ENCODE results near the gene ADCY9. TPM values are rescaled to one million over a fixed set of nuclear protein-coding genes. Genes with fewer than 3 reads are reported as not detected.

The ADCY9 gene
- total RNA-seq, 2 donors from 2014 or later, result 18.6 to 18.7 TPM

DNA sequence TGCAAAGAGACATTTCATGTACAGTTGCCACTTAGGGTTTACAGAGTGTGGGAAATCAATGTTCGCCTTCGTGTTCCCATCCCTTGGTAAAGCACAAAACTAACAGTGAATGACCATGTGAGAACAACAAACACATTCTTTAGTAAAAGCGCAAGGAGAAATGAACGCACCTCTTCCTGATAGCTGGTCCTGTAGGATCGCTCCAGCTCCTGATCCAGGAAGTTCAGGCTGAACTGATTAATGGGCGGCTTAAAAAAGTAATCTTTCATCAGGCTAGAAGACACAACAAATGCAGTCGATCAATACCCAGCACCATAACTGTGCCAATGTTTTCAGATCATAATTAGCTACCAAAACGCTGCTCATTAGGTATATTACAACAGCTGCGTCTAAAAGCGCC, 127.4 kb downstream of the ADCY9 start:
- no peaks in the 10 kb centered on the region for H3K27me3 Mint-ChIP-seq (ENCODE audit: low read depth)
- no peaks in the 10 kb centered on the region for H3K36me3 Mint-ChIP-seq (ENCODE audit: insufficient read depth in 2 of 2)
- H3K4me1 Mint-ChIP-seq (ENCODE audit: low read depth), result no peaks in the 10 kb centered on the region
- H3K4me3 Mint-ChIP-seq, result no peak overlapping the region
- no peak overlapping the region for H3K27ac Mint-ChIP-seq
- DNase-seq, result no peak
- ATAC-seq (replicated peaks in 1 of 2), result no peak
- H3K9me3 Mint-ChIP-seq, result no peaks in the 10 kb centered on the region

DNA sequence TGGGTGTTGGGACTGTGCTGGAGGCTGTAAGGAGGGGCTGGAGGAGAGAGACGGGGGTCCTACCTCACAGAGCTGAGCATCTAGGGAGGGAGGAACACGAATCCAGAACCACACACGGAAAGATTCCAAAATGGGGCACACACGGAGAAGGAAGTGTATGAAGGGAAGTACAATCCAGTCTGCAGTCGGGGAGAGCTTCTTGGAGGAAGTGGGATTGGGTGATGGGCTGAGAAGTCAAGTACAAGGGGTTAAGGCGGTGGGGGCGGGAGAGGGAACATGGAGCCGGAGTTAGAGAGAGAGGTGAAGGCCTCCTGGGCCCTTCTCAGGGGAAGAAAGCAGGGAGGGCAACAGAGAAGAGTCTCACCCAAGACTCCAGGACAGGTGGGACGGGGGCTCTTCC, 128.2 kb downstream of the ADCY9 start:
- H3K27me3 Mint-ChIP-seq (ENCODE audit: low read depth), result no peaks in the 10 kb centered on the region

DNA sequence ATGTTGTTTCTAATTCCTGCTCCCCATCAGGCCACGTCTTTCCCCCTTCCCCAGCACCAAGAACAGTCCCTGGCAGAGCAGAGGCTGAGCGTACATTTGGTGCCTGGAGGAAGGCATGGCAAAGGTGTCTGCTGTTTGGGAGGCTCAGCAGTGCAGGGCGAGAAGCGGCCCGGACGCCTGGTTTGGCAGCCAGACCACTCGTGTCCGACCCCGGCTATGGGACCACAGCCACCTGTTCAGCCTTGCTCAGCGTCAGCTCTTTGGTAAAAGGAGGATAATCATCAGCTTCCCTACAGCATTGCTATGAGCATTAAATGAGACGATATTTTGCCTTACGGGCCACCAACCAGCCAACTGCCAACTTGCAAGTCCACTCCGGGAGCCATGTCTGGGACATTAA, 129.0 kb downstream of the ADCY9 start:
- H3K27ac Mint-ChIP-seq, result no peak overlapping the region
- ATAC-seq (replicated peaks in 1 of 2), result no peak
- no peaks in the 10 kb centered on the region for H3K27me3 Mint-ChIP-seq (ENCODE audit: low read depth)
- no peak overlapping the region for H3K4me3 Mint-ChIP-seq
- peaks cover 11% of the 10 kb centered on the region for H3K4me1 Mint-ChIP-seq (ENCODE audit: low read depth)
- no peaks in the 10 kb centered on the region for H3K9me3 Mint-ChIP-seq
- DNase-seq, result no peak
- no peaks in the 10 kb centered on the region for H3K36me3 Mint-ChIP-seq (ENCODE audit: insufficient read depth in 2 of 2)

More for the DNA sequence above, 128.2 kb downstream of the ADCY9 start:
- DNase-seq (no peak), ATAC-seq (replicated peaks in 1 of 2) (no peak)
- H3K4me1 Mint-ChIP-seq (ENCODE audit: low read depth), result peaks cover 6% of the 10 kb centered on the region
- no peak overlapping the region for H3K4me3 Mint-ChIP-seq
- H3K27ac Mint-ChIP-seq, result peak overlapping the region; percentile 1
- H3K36me3 Mint-ChIP-seq (ENCODE audit: insufficient read depth in 2 of 2), result no peaks in the 10 kb centered on the region
- no peaks in the 10 kb centered on the region for H3K9me3 Mint-ChIP-seq

DNA sequence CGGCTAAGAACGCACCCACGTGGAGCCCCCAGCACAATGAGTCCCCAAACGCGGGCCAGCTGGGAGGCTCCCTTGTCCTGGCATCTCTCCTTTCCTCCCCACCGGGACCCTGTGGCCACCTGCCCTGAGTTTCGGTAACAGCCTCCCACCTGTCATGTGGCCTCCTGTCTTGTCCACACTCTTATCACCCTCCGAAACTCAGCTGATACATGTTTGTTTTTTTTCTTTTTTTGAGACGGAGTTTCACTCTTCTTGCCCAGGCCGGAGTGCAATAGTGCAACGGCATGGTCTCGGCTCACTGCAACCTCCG, 130.1 kb downstream of the ADCY9 start:
- DNase-seq, result no peak
- Mint-ChIP-seq H3K27me3 (ENCODE audit: low read depth) (no peaks in the 10 kb centered on the region), H3K4me1 (ENCODE audit: low read depth) (peaks cover 11% of the 10 kb centered on the region), H3K36me3 (ENCODE audit: insufficient read depth in 2 of 2) (no peaks in the 10 kb centered on the region), H3K4me3 (no peak overlapping the region), H3K9me3 (no peaks in the 10 kb centered on the region), H3K27ac (no peak overlapping the region)
- no peak for ATAC-seq (replicated peaks in 1 of 2)

DNA sequence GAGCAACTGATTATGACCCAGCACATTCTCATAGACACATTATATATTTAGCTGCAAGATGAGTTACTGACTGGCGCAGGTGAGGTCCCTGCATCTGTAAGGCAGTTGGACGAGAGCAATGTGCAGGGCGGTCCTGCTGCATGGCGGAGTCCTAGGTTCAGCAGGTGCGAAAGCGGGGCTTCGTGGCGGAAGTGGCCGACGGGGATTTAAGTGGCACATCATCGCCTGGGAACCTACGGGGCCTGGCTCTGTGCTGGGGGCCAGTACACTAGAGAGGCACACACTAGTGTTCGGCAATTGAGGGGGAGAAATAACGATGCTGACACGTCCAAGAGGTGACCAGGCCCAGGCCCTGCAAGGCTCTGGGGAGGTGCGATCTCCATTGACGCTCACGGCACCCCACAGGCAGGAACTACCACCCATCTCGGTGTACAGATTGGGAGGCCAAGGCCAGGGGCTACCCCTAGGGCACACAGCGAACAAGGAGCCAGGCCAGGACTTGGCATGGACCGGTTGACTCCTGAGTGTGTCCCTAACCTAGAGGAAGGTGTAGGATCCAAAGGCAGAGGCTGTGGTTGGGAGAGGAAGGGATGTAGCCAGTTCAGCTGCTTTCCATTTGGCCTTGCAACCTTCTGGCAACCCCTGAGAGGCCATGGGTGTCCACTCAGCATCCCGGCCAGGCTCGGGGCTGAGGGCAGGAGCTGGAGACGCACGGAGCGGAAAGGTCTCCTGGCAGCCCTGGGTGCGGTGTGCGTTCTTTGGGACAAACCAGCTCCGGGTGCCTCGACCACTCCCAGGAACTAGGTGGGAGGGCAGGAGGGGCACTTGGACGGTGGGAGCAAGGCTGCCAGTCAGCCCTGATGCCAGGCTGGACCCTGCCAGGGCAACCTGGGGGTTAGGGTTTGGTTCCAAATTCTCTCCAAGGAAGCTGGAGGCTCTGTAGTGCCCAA, 131.9 kb downstream of the ADCY9 start:
- no peaks in the 10 kb centered on the region for H3K27me3 Mint-ChIP-seq (ENCODE audit: low read depth)
- H3K36me3 Mint-ChIP-seq (ENCODE audit: insufficient read depth in 2 of 2), result no peaks in the 10 kb centered on the region
- ATAC-seq (replicated peaks in 1 of 2), result no peak

DNA sequence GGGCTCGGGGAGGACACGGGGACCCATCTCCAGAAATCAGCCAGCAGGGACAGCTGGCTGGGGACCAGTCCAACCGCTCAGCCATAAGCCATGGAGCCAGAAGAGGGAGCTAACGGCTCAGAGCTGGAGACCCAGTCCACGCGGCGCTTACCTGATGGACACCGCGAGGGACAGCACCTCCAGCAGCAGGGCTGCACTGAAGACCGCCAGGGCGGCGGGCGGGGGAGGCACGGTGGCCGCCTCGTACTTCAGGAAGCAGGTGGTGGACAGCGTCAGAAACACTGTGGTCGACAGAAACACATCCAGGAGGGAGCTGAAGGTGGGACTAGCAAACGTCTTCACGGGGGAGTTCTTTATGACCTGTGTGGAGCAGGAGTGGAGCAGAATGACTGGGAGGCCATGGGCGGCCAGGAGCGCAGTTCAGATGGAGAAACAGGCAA, 133.1 kb downstream of the ADCY9 start:
- Mint-ChIP-seq H3K4me1 (ENCODE audit: low read depth) (peaks cover 11% of the 10 kb centered on the region), H3K27ac (no peak overlapping the region)

More for the DNA sequence above, 131.9 kb downstream of the ADCY9 start:
- no peak for DNase-seq
- H3K4me3 Mint-ChIP-seq, result no peak overlapping the region
- no peak overlapping the region for H3K27ac Mint-ChIP-seq
- H3K4me1 Mint-ChIP-seq (ENCODE audit: low read depth), result peaks cover 11% of the 10 kb centered on the region
- no peaks in the 10 kb centered on the region for H3K9me3 Mint-ChIP-seq

DNA sequence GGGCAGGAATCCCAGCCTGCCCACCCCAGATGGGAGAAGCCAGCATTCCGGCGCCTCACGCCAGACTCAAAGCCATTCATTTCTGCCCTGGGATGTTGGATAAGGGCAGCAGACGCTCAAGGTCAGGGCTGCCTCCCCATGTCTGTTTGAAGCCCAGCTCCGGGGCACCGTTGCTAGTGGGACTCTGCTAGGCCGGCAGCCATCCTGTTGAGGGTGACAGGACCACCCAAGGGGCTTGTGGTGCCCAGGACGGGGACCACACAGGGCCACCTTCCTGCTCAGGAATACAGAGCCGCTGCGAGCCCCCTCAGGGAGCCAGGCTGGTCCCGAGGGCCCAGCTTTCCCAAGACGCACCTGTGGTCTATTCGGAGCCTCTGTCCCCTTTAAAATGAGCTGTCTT, 134.0 kb downstream of the ADCY9 start:
- peaks cover 11% of the 10 kb centered on the region for H3K4me1 Mint-ChIP-seq (ENCODE audit: low read depth)
- ATAC-seq (replicated peaks in 1 of 2) (no peak), DNase-seq (no peak)
- H3K9me3 Mint-ChIP-seq, result no peaks in the 10 kb centered on the region
- no peaks in the 10 kb centered on the region for H3K27me3 Mint-ChIP-seq (ENCODE audit: low read depth)
- no peak overlapping the region for H3K27ac Mint-ChIP-seq
- no peak overlapping the region for H3K4me3 Mint-ChIP-seq
- peaks cover 0 to under 1% of the 10 kb centered on the region in 2 donors for H3K36me3 Mint-ChIP-seq (ENCODE audit: insufficient read depth in 2 of 2)

More for the DNA sequence above, 133.1 kb downstream of the ADCY9 start:
- Mint-ChIP-seq H3K27me3 (ENCODE audit: low read depth) (no peaks in the 10 kb centered on the region), H3K4me3 (peak overlapping the region in 1 of 2 donors; percentile 65), H3K36me3 (ENCODE audit: insufficient read depth in 2 of 2) (no peaks in the 10 kb centered on the region), H3K9me3 (no peaks in the 10 kb centered on the region)
- ATAC-seq (replicated peaks in 1 of 2) (peak; percentile 85 to 87), DNase-seq (peak; percentile 63 to 69)

DNA sequence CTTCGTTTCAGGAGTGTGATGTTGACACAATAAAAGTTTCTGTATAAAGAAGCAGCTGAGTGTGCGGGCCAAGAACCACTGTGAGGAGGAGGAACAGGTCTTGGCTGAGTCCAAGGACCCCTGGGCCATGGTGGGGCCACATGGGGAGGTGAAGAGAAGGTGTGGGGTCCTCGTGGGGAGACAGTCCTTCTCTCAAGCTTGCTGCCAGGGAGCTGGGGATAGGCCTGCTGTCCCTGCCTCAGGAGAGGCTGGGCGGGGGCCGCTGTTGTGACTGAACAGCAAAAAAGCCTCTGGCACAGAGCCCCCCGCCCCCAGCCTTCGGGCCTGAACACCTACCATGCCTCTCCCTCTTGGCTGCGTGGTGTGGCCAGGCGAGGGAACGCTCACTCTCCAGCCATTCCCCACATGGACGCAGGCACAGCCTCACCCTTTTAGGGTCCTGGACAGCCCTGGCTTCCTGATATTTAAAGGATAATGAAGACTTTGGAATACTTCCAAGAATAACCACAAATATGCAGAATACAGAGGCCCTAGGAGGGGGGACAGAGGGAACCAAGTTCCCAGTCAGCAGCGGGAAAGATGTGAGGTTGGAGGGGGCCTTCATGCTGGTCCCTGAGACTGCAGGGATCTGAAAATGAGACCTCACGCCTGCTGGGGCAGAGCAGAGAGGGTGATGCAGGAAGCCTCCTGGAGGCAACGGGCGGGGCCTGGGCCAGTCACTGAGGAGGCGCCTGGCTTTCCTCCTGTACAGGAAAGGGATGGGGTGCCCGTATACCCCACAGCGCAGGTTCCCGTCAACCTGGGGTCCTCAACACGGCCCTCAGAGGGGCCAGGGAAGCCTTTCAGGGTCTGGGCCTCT, 135.8 kb downstream of the ADCY9 start:
- no peak overlapping the region for H3K4me3 Mint-ChIP-seq
- H3K4me1 Mint-ChIP-seq (ENCODE audit: low read depth), result peaks cover 11% of the 10 kb centered on the region
- DNase-seq (no peak), ATAC-seq (replicated peaks in 1 of 2) (no peak)
- H3K36me3 Mint-ChIP-seq (ENCODE audit: insufficient read depth in 2 of 2), result peaks cover 0 to 4% of the 10 kb centered on the region in 2 donors
- no peaks in the 10 kb centered on the region for H3K27me3 Mint-ChIP-seq (ENCODE audit: low read depth)
- H3K27ac Mint-ChIP-seq, result no peak overlapping the region
- no peaks in the 10 kb centered on the region for H3K9me3 Mint-ChIP-seq

DNA sequence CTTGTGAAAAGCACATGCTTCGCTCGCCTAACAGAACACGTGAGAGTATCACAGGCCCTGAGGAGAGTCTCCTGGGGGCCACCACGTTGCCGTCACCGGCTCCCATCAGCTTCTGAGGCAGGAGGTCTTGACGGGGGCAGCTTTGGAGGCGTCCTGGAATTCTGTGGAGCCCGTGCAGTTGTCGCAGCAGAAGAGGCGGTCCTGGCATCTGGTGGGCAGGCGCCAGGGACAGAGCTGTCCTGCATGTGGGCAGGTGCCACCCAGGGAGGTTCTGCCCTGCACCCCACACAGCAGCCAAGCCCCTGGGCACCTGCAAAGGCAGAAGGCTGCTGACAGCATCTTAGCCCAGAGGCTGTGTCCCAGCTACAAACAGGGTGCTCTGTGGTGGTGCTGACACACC, 136.7 kb downstream of the ADCY9 start:
- H3K27ac Mint-ChIP-seq, result no peak overlapping the region

DNA sequence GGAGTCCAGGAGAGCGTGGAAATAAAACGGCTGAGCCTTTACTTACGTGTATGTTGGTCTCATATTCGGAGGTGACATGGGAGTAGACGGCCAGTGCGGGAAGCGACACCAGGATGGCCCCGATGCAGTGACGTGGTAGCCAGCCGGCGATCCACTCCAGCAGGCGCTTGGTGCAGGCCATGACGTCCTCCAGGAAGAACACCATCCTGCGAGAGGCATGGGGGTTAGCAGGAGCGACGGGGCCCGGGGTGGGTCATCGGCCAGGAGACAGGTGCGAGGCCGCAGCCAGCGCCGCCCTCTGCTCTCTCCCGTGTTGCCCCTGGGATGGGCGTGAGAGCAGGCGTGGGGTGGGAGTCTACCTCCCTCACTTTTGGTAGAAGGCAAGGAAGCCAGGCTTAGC, 137.2 kb downstream of the ADCY9 start:
- ATAC-seq (replicated peaks in 1 of 2), result no peak

More for the DNA sequence above, 136.7 kb downstream of the ADCY9 start:
- Mint-ChIP-seq H3K4me1 (ENCODE audit: low read depth) (peaks cover 11% of the 10 kb centered on the region), H3K4me3 (no peak overlapping the region), H3K9me3 (no peaks in the 10 kb centered on the region), H3K27me3 (ENCODE audit: low read depth) (no peaks in the 10 kb centered on the region), H3K36me3 (ENCODE audit: insufficient read depth in 2 of 2) (peaks cover 0 to 4% of the 10 kb centered on the region in 2 donors)
- ATAC-seq (replicated peaks in 1 of 2) (no peak), DNase-seq (no peak)

DNA sequence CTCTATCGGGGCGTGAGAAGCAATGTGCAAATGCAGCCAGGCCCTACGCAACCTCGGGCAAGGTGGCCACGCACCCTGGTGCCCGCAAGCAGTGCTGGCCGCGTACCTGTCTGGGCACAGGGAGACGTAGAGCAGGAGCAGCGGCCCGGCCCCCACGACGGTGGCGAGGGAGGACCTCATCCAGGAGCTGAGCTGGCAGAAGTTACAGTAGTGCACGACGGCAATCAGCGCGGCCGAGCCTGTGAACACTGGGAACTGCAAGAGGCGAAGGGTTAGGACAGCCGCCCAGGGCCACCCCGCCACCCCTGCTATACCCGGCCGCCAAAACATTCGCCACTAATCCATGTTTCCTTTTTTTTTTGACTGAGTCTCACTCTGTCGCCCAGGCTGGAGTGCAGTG, 138.9 kb downstream of the ADCY9 start:
- H3K9me3 Mint-ChIP-seq, result no peaks in the 10 kb centered on the region
- no peak for ATAC-seq (replicated peaks in 1 of 2)
- no peak overlapping the region for H3K27ac Mint-ChIP-seq
- no peak for DNase-seq
- peaks cover 0 to 4% of the 10 kb centered on the region in 2 donors for H3K36me3 Mint-ChIP-seq (ENCODE audit: insufficient read depth in 2 of 2)
- H3K4me3 Mint-ChIP-seq, result no peak overlapping the region
- no peaks in the 10 kb centered on the region for H3K4me1 Mint-ChIP-seq (ENCODE audit: low read depth)
- no peaks in the 10 kb centered on the region for H3K27me3 Mint-ChIP-seq (ENCODE audit: low read depth)

More for the DNA sequence above, 137.2 kb downstream of the ADCY9 start:
- no peaks in the 10 kb centered on the region for H3K9me3 Mint-ChIP-seq
- no peak overlapping the region for H3K27ac Mint-ChIP-seq
- peaks cover 11% of the 10 kb centered on the region for H3K4me1 Mint-ChIP-seq (ENCODE audit: low read depth)
- H3K4me3 Mint-ChIP-seq, result no peak overlapping the region
- H3K36me3 Mint-ChIP-seq (ENCODE audit: insufficient read depth in 2 of 2), result peaks cover 0 to 4% of the 10 kb centered on the region in 2 donors
- no peak for DNase-seq
- no peaks in the 10 kb centered on the region for H3K27me3 Mint-ChIP-seq (ENCODE audit: low read depth)

DNA sequence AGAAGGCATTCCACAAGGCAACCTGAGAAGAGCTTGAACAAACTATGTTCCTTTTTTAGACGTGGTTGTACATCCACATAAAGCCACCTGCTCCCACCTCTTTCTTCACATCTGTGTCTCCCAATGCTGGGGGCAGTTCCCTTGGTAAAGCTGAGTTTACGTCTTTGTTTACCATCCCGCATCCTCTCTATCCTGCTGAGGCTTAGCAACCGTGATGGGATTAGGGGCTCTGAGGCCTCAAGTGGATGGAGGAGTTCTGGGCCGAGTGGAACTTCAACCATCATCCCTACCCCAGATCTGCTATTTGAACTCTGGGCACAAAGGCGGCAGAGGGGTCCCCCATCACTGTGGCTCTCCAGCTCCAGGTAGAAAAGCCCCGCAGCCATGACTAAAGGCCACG, 141.5 kb downstream of the ADCY9 start:
- Mint-ChIP-seq H3K9me3 (no peaks in the 10 kb centered on the region), H3K36me3 (ENCODE audit: insufficient read depth in 2 of 2) (peaks cover 0 to 4% of the 10 kb centered on the region in 2 donors), H3K4me1 (ENCODE audit: low read depth) (peaks cover 6% of the 10 kb centered on the region), H3K27ac (no peak overlapping the region), H3K4me3 (no peak overlapping the region), H3K27me3 (ENCODE audit: low read depth) (no peaks in the 10 kb centered on the region)
- DNase-seq (no peak), ATAC-seq (replicated peaks in 1 of 2) (no peak)

DNA sequence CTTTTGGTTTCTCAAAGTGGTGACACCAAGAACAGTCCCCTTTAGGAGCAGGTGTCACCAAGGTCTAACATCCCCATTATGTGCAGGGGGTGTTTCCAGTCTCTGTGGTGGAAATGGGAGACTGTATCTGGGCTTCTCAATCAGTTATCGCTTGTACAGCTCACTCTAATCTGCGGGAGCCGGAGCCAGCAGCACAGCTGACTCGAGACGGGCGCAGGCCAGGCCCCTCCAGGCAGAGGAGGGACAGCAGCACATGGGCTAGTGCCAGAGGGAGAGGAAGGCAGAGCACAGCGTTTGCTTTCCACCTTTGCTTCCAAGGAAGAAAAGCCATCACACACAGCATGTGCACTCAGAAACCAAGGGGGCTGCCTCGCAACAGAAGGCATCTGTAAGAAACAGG, 144.5 kb downstream of the ADCY9 start:
- Mint-ChIP-seq H3K4me1 (ENCODE audit: low read depth) (peaks cover 6% of the 10 kb centered on the region), H3K4me3 (no peak overlapping the region), H3K27me3 (ENCODE audit: low read depth) (no peaks in the 10 kb centered on the region), H3K9me3 (no peaks in the 10 kb centered on the region), H3K27ac (no peak overlapping the region), H3K36me3 (ENCODE audit: insufficient read depth in 2 of 2) (no peaks in the 10 kb centered on the region)
- ATAC-seq (replicated peaks in 1 of 2), result no peak
- no peak for DNase-seq

Data from activated T-cell treated with anti-CD3 and anti-CD28 coated beads, Interleukin-2, amount 50 U/mL, for 72 hours (primary cell).